ENCODE results near the gene RCAN1. TPM values are rescaled to one million over a fixed set of nuclear protein-coding genes. Genes with fewer than 3 reads are reported as not detected.

RCAN1 gene
- total and polyA plus RNA-seq, 2 of the 4 experiments (the other 2 are of a cell fraction) = 53.5 to 175 TPM

DNA sequence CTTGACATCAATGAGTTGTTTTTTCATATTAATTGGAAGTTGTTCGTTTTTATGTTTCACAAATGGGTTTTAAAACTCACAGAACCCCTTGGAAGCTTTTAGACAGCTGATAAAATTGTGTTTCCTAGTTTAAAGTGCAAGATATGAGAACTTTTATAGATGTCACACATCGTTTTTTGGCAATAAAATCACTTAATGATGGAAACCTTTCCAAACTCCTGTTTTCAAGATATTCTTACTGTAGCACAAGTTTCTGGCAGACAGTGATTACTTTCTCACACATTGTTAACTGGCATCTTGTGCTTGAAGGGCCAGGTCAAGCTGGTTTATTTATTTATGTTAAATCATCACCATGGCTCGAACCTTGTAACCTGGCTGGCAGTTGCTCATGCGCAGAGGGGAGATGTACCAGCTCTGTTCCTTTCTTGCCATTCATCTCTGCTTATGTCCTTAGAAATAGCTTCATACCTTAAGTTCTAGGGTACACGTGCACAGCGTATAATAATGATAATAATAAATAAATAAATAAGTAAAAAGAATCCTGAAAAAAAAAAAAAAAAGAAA is 10.2 kb upstream of the RCAN1 start:
- no peaks in the 10 kb centered on the region for H3K4me1 ChIP-seq (ENCODE audit: control insufficient read depth, insufficient read depth, low read length)
- no peaks in the 10 kb centered on the region for H3K79me1 ChIP-seq (ENCODE audit: low read depth in 1 of 2, low read length in 2 of 2)
- in situ Hi-C loops (cut with MboI; ENCODE audit: low sequenced_read_pairs) = no loop called here
- ChIA-PET POLR2A (ENCODE audit: unreplicated experiment) (no interaction called here), CTCF (no interaction called here)
- H4K20me1 ChIP-seq (ENCODE audit: insufficient read depth, low read length) = no peaks in the 10 kb centered on the region
- H2BK120ac ChIP-seq (ENCODE audit: low read depth, low read length) = no peak overlapping the region
- H3K9me1 ChIP-seq (ENCODE audit: insufficient read depth, low read length) = no peaks in the 10 kb centered on the region
- H3K18ac ChIP-seq (ENCODE audit: low read depth, low read length) = no peak overlapping the region
- H2AK5ac ChIP-seq (ENCODE audit: low read depth, low read length) = no peak overlapping the region
- TF ChIP-seq SMC3 (IDR thresholded peaks at IDR 0.05; ENCODE audit: low read depth, low read length) (no peak), NFE2L2 (IDR thresholded peaks at IDR 0.05; ENCODE audit: low read depth, low read length) (no peak), MXI1 (IDR thresholded peaks at IDR 0.05; ENCODE audit: borderline replicate concordance, low read depth, low read length) (no peak), MAFK (IDR thresholded peaks at IDR 0.05; ENCODE audit: low read depth, low read length) (no peak), CEBPB (IDR thresholded peaks at IDR 0.05; ENCODE audit: low read depth, low read length) (no peak), POLR2A (IDR thresholded peaks at IDR 0.05; ENCODE audit: low read depth, low read length) (no peak), RCOR1 (IDR thresholded peaks at IDR 0.05; ENCODE audit: insufficient replicate concordance, low read length) (no peak), BHLHE40 (IDR thresholded peaks at IDR 0.05; ENCODE audit: low read depth, low read length) (no peak), FOS (IDR thresholded peaks at IDR 0.05; ENCODE audit: low read depth, low read length) (no peak), RFX5 (IDR thresholded peaks at IDR 0.05; ENCODE audit: low read depth, low read length) (no peak), RAD21 (IDR thresholded peaks at IDR 0.05; ENCODE audit: low read length) (no peak), MAZ (IDR thresholded peaks at IDR 0.05; ENCODE audit: borderline replicate concordance, low read depth, low read length) (no peak), CHD1 (IDR thresholded peaks at IDR 0.05; ENCODE audit: low read depth, low read length) (no peak)
- TF ChIP-seq, protein P1, sequence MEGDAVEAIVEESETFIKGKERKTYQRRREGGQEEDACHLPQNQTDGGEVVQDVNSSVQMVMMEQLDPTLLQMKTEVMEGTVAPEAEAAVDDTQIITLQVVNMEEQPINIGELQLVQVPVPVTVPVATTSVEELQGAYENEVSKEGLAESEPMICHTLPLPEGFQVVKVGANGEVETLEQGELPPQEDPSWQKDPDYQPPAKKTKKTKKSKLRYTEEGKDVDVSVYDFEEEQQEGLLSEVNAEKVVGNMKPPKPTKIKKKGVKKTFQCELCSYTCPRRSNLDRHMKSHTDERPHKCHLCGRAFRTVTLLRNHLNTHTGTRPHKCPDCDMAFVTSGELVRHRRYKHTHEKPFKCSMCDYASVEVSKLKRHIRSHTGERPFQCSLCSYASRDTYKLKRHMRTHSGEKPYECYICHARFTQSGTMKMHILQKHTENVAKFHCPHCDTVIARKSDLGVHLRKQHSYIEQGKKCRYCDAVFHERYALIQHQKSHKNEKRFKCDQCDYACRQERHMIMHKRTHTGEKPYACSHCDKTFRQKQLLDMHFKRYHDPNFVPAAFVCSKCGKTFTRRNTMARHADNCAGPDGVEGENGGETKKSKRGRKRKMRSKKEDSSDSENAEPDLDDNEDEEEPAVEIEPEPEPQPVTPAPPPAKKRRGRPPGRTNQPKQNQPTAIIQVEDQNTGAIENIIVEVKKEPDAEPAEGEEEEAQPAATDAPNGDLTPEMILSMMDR (conservative IDR thresholded peaks at IDR 0.05; ENCODE audit: low read depth, low read length) = no peak
- TF ChIP-seq, protein P2, sequence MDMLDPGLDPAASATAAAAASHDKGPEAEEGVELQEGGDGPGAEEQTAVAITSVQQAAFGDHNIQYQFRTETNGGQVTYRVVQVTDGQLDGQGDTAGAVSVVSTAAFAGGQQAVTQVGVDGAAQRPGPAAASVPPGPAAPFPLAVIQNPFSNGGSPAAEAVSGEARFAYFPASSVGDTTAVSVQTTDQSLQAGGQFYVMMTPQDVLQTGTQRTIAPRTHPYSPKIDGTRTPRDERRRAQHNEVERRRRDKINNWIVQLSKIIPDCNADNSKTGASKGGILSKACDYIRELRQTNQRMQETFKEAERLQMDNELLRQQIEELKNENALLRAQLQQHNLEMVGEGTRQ (IDR thresholded peaks at IDR 0.05; ENCODE audit: low read depth, low read length) = no peak
- TF ChIP-seq, protein P3, sequence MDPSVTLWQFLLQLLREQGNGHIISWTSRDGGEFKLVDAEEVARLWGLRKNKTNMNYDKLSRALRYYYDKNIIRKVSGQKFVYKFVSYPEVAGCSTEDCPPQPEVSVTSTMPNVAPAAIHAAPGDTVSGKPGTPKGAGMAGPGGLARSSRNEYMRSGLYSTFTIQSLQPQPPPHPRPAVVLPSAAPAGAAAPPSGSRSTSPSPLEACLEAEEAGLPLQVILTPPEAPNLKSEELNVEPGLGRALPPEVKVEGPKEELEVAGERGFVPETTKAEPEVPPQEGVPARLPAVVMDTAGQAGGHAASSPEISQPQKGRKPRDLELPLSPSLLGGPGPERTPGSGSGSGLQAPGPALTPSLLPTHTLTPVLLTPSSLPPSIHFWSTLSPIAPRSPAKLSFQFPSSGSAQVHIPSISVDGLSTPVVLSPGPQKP (IDR thresholded peaks at IDR 0.05; ENCODE audit: borderline replicate concordance, low read depth, low read length) = no peak
- no peak for ATAC-seq (ENCODE audit: low read depth)
- H4K5ac ChIP-seq (ENCODE audit: low read depth, low read length) = no peak overlapping the region
- no peak overlapping the region for H3K4ac ChIP-seq (ENCODE audit: low read depth, low read length)
- no peak overlapping the region for H3K23ac ChIP-seq (ENCODE audit: low read depth, low read length)
- H2BK15ac ChIP-seq (ENCODE audit: low read depth, low read length) = no peak overlapping the region
- H2BK5ac ChIP-seq (ENCODE audit: low read depth, low read length, poor library complexity, severe bottlenecking) = no peak overlapping the region
- H3K9me3 ChIP-seq (ENCODE audit: control insufficient read depth, insufficient read depth, low read length) = peaks cover 2% of the 10 kb centered on the region; the same call in 1 of the 2 replicates
- no CpG with 5 or more reads among the region's 6 CpGs for WGBS, 2 experiments (ENCODE audit: extremely low coverage in 2 of 2, insufficient read length in 1 of 2)
- H2AFZ ChIP-seq (replicated peaks; ENCODE audit: low read length, poor library complexity) = no peak overlapping the region
- no peak overlapping the region for H4K8ac ChIP-seq (ENCODE audit: low read depth in 2 of 2, low read length in 2 of 2)
- dilution Hi-C loops (cut with HindIII; ENCODE audit: low sequenced_read_pairs, unreplicated experiment) = no loop called here
- no peak overlapping the region for H4K91ac ChIP-seq (ENCODE audit: insufficient read depth, low read depth, low read length)
- DNase-seq = no peak
- H2AK9ac ChIP-seq (replicated peaks; ENCODE audit: low read depth, low read length, poor library complexity) = no peak overlapping the region
- H3K4me2 ChIP-seq (ENCODE audit: low read depth, low read length) = no peak overlapping the region
- H3K56ac ChIP-seq (ENCODE audit: extremely low read depth, insufficient read depth, low read length) = no peak overlapping the region
- no peak overlapping the region for H3K14ac ChIP-seq (replicated peaks; ENCODE audit: low read depth, low read length)
- H2BK20ac ChIP-seq (ENCODE audit: low read depth, low read length) = no peak overlapping the region
- no peak overlapping the region for H3K27ac ChIP-seq (ENCODE audit: insufficient read depth, low read length)
- H3K4me3 ChIP-seq (ENCODE audit: insufficient read depth, low read depth, low read length) = no peak overlapping the region
- H3K27me3 ChIP-seq (ENCODE audit: control insufficient read depth, insufficient read depth, low read length) = peaks cover 50% of the 10 kb centered on the region
- no peak overlapping the region for H3K9ac ChIP-seq (ENCODE audit: low read depth, low read length)
- H3K36me3 ChIP-seq (ENCODE audit: control insufficient read depth, insufficient read depth, low read length) = no peaks in the 10 kb centered on the region
- intact Hi-C loops (cut with micrococcal nuclease) = no loop called here
- no TSS peak for BruUV-seq (replicated peaks)

Data from IMR-90 (cell line).